GM12801 (cell line): Measurements from ENCODE around the gene EVI5L.

ENCODE experiments used
- CTCF ChIP-seq: IDR thresholded peaks from one replicate; pipeline ENCODE4 v1.5.1; 2011; ENCODE audit warnings: control low read depth; ENCODE audit not compliant: insufficient read length; ENCODE audit errors: extremely low read depth

Gene EVI5L

DNA sequence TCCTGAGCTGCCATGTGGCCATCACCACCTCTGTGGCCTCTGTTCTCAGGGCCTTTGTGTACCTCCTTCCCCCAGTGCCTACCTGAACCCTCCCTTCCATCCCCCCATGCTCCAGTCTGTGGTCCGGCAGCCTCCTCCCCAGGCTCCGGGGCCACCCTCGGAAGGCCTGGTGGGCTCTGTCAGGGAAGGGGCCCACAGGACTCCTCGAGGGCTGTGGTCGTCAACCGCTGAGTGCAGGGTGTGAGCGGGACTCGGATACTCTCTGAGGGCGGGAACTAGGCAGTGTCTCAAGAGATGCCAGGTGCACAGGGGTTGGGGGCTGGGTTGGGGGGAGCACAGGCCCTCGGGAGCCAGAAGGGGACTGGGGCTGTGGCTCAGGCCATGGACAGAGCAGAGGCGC is 77.5 kb downstream of the EVI5L start:
- TF ChIP-seq CTCF, result no peak

DNA sequence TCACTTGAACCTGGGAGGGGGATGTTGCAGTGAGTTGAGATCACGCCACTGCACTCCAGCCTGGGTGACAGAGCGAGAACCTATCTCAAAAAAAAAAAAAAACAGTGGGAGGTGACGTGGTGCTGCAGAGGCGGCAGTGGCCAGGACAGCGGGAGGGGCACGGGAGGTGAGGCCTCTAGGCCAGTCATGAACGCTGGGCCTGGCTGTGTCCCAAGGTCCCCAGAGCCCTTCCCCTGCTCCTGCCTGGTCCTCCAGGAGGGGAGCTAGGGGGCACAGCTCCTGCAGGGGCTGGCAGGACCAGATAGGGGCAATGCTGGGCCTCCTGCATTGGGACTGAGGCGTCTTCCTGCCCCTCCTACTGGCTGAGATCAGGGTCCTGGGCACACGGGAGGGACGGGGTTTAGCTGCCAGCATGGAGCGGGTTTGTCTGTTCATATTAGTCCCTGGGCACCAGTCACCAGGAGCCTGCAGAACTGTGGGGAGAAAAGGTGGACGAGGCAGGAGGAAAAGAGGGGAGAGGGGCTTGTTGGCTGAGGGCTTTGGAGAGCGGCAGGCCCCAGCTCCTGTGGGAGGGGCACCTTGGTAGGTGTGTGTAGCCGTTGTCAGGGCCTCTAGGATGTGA is 78.2 kb downstream of the EVI5L start:
- no peak for TF ChIP-seq CTCF

DNA sequence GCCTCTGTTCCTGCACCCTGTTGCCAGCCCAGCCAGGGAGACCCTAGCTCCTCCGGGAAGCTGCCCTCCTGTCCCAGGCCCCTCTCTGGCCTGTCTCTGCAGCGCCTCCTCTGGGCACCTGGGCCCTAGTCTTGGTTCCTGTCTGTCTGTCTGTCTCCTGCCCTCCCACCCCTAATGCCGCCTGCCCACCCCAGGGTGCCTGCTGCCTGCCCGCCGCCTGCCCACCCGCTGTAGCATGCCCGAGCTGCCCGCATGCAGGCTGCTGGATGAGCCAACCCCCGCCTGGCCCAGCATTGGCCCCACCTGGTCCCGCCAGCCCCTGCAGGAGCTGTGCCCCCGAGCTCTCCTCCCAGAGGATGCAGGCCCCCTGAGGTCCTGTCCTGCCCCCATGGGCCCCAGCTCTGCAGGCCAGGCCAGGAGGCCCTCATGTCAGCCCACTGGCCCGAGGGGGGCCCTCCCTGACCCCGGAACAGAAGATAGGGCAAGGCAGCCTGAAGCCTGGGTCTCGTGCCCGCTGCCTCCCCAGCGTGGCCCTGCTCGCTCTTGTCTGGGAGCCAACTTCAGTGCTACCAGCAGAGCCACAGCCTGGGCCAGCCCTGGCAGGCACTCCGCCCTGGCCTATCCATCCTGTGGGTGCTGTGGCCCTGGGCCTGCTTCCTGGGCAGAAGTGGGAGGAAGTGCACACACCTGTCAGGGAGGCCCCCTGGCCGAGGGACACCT is 78.9 kb downstream of the EVI5L start:
- no peak for TF ChIP-seq CTCF

DNA sequence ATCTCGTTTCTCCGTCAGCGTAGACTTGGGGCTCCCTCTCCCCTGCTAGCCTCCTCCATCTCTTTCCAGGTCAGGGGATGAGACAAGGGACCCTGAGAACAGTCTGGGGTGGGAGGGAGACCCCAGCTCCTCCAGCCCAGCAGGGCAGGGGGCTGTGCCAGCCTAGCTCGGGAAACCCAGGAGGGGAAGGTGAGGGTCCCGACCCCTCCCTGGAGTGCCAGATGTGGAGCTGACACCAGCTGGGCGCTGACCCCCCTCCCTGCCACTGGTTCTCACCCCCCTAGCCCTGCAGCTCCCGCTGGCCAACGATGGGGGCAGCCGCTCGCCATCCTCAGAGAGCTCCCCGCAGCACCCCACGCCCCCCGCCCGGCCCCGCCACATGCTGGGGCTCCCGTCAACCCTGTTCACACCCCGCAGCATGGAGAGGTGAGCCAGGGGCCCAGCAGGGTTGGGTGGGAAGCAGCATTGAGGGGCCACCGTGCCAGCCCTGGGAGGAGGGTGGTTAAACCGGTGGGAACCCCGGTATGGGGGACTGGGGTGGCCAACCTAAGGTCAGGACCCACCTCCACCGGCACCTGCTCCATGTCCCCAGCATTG is 79.6 kb downstream of the EVI5L start:
- no peak for TF ChIP-seq CTCF

DNA sequence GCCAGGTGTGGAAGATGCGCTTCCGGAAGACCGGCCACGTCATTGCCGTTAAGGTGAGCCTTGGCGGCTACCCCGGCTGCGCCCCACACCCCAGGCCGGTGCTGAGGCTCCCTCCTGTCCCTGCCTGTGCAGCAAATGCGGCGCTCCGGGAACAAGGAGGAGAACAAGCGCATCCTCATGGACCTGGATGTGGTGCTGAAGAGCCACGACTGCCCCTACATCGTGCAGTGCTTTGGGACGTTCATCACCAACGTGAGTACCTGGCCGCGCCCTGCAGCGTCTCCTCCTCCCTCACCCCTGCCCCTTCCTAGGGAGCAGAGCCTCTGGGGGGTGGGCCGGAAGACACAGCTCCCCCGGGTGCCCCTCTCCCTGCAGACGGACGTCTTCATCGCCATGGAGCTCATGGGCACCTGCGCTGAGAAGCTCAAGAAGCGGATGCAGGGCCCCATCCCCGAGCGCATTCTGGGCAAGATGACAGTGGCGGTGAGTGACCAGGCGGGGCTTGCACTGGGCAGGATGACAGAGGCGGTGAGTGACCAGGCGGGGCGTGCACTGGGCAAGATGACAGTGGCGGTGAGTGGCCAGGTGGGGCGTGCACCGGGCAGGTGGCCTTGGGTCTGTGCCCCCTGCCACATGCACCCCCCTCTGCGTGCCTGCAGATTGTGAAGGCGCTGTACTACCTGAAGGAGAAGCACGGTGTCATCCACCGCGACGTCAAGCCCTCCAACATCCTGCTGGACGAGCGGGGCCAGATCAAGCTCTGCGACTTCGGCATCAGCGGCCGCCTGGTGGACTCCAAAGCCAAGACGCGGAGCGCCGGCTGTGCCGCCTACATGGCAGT is 80.5 kb downstream of the EVI5L start:
- TF ChIP-seq CTCF, result no peak

- TF ChIP-seq CTCF, result no peak
Observed at GRCh38 chr19:7911508-7912143, 81.6 kb downstream of the EVI5L start.
